Transverse colon (tissue), 4 donors: ENCODE results near the gene TCTN2.

ENCODE experiments used
- EP300 ChIP-seq: sonication (generic); formaldehyde crosslinking; IDR thresholded peaks from one replicate; pipeline ENCODE4 v1.6.1; 2017; ENCODE audit warnings: antibody characterized with exemption, low read depth
- POLR2A ChIP-seq: fragments of 450-650 bp; IDR thresholded peaks from one replicate; pipeline ENCODE4 v1.6.1; 2016; ENCODE audit warnings: antibody characterized with exemption, mild to moderate bottlenecking, moderate library complexity
- POLR2AphosphoS5 ChIP-seq, 3 donors: sonication (generic); formaldehyde crosslinking; IDR thresholded peaks; one replicate each; pipeline ENCODE4 v1.6.1; 2016; ENCODE audit warnings: antibody characterized with exemption in 3 of 3
- TF ChIP-seq, protein P1 (sequence below), 5 experiments: fragments of 200-600 bp in 3 of 5; fragments of 450-650 bp in 2 of 5; sonication (generic) in 3 of 5; IDR thresholded peaks; 1 replicate in 2 of 5; 2 replicates in 3 of 5; pipeline ENCODE4 v1.5.1; 2016 to 2017; ENCODE audit warnings: antibody characterized with exemption in 5 of 5, inconsistent platforms in 3 of 5, mild to moderate bottlenecking in 2 of 5, moderate library complexity in 1 of 5

DNA sequence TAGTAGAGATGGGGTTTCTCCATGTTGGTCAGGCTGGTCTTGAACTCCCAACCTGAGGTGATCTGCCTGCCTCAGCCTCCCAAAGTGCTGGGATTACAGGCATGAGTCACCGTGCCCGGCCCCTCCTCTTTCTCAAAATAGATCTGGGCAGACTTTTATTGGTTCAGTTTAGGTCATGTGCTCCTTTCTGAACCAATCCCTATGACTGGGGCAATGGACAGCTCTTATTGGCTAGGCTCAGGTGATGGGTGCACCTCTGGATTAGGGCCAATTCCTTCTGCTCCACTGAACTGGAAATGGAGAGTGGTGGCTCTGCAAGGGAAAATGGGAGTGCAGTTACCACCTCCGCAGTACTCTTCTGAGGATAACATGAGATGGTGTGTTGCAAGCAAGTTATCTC, 35.0 kb downstream of the TCTN2 start:
- TF ChIP-seq, protein P1, sequence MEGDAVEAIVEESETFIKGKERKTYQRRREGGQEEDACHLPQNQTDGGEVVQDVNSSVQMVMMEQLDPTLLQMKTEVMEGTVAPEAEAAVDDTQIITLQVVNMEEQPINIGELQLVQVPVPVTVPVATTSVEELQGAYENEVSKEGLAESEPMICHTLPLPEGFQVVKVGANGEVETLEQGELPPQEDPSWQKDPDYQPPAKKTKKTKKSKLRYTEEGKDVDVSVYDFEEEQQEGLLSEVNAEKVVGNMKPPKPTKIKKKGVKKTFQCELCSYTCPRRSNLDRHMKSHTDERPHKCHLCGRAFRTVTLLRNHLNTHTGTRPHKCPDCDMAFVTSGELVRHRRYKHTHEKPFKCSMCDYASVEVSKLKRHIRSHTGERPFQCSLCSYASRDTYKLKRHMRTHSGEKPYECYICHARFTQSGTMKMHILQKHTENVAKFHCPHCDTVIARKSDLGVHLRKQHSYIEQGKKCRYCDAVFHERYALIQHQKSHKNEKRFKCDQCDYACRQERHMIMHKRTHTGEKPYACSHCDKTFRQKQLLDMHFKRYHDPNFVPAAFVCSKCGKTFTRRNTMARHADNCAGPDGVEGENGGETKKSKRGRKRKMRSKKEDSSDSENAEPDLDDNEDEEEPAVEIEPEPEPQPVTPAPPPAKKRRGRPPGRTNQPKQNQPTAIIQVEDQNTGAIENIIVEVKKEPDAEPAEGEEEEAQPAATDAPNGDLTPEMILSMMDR (IDR thresholded peaks at IDR 0.05): no peak
- TF ChIP-seq POLR2A: no peak
- no peak for TF ChIP-seq POLR2AphosphoS5 (IDR thresholded peaks at IDR 0.05)
- no peak for TF ChIP-seq EP300
